GM19023 (cell line): ENCODE measurements around the gene PATZ1.
"Not testable (repeated sequence)": the region's sequence is repeated elsewhere in the genome, so short reads cannot be mapped to it uniquely, and the experiment has no call there.

Experiments
- ATAC-seq: cut with Tn5 transposase; IDR thresholded peaks from one replicate; pipeline ENCODE4 v1.9.1; 2021; ENCODE audit warnings: mild to moderate bottlenecking, moderate library complexity; ENCODE audit not compliant: unreplicated experiment

Gene PATZ1

GRCh38 chr22:31346255-31346732, at the start of gene PATZ1:
PATZ1 (minus strand) TSS chr22:31346346; CDS start chr22:31345602, 744 bp downstream.
- ATAC-seq: peak; percentile 39

DNA sequence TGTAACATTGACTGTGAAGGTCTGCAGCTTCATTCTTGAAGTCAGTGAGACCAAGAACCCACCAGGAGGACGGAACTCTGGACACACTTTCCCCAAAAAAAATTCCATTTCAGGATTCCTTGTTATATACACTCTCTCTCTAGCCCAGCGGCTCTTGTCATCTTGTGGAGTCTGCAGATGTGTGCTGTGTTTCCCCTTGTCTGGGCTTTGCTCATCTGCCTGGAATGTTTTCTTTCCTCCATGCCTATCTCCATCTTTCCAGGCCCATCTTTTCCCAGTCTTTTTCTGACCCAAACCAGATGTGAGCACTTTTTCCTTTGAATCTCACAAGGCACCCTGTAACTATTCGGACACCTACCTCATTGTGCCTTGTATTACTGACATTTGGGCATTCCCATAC, 48.2 kb upstream of the PATZ1 start:
- no peak for ATAC-seq

- no peak for ATAC-seq
Observed at GRCh38 chr22:31393893-31394292, 47.7 kb upstream of the PATZ1 start.

- ATAC-seq: not testable (repeated sequence)
Observed at GRCh38 chr22:31378651-31379050, 32.5 kb upstream of the PATZ1 start.

DNA sequence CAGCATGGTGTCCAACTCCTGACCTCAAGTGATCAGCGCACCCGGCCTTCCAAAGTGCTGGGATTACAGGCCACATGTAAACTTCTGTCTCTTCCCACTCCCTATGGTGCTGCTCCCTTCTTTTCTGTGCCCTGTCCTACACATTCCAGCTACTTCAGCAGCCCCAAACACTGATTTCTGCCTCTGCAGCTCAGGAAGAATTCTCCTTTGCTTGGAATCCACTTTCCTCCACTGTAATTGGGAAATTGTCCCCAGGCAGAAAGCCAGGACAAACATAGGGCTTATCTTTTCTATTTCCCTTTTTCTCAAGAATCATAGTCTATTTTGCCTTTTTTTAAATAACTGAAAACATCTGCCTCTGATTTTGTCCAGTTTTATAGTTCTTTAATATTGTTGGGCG, 32.0 kb upstream of the PATZ1 start:
- no peak for ATAC-seq

DNA sequence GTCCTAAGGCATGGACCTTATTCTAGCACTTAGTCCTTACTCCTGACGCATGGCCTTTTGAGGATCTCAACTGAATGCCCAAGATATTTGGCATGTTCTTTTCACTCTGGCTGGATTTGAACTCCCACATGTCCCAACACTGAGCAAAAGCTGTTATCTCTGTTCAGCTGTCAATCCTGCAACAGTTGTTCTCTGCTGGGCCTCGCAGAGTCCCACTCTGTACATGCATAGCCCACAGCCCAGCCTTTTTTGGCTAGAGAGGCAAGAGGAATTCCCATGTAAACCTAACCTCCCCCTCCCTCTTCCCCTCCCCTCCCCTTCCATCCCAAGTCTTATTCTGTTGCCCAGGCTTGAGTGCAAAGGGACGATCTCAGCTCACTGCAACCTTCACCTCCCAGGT, 31.5 kb upstream of the PATZ1 start:
- ATAC-seq: no peak

DNA sequence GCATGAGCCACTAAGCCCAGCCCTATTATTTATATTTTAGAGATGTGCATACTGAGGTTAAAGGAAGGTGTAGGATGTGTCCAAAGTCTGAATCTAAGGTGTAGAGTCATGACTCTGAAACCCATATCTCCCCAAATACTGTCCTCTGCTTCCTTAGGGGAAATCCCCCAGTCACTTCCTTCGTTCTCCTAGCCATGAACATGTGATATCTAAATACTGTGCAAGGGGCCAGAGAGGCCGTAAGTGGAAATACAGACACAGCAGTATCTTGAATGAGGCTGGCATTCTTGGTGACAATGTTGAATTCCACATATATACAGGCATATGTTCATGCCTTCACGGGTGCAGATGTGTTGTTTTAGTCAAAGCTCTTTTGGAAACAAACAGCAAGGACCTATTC, 21.3 kb upstream of the PATZ1 start:
- no peak for ATAC-seq

GRCh38 chr22:31363885-31364465, 17.8 kb upstream of the PATZ1 start:
- no peak for ATAC-seq

- no peak for ATAC-seq
Observed at GRCh38 chr22:31361743-31362142, 15.6 kb upstream of the PATZ1 start.

GRCh38 chr22:31360029-31360428, 13.9 kb upstream of the PATZ1 start:
- no peak for ATAC-seq

DNA sequence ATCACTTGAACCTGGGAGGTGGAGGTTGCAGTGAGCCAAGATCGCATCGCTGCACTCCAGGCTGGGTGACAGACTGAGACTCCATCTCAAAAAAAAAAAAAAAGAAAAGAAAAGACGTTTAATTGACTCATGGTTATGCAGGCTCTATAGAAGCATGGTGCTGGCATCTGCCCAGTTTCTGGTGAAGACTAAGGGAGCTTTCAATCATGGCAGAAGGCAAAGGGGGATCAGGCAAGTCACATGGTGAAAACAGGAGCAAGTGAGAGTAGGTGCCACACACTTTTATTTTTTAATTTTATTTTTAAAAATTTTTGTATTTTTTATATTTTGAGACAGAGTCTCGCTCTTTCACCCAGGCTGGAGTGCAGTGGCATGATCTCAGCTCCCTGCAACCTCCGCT, 8.4 kb upstream of the PATZ1 start:
- no peak for ATAC-seq

DNA sequence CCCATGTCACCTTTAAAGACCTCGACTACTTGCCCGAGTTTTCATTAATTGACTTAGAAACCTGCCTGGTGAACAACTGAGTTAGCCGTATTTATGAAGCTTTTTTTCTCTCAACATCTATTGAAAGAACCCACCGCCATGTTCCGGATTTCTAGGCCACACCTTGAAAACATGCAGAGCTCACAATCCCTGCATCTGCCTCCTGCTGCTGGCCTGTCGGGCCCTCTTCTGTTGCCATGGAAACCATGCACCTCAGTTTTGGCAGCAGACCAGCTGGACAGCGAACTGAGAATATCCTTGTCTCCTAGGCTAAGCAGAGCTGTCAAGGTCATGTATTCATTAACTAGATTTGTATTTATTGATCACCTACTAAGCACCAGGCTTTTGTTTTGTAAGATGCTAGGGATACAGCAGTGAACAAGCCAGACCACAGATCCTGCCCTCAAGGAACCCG, 4.3 kb upstream of the PATZ1 start:
- ATAC-seq: no peak

GRCh38 chr22:31349960-31350359, 3.8 kb upstream of the PATZ1 start:
- no peak for ATAC-seq

- ATAC-seq: no peak
Observed at GRCh38 chr22:31348766-31349165, 2.6 kb upstream of the PATZ1 start.

- ATAC-seq: not testable (repeated sequence)
Observed at GRCh38 chr22:31348009-31348337, 1.8 kb upstream of the PATZ1 start.

GRCh38 chr22:31347251-31348008, 1.3 kb upstream of the PATZ1 start:
- no peak for ATAC-seq

DNA sequence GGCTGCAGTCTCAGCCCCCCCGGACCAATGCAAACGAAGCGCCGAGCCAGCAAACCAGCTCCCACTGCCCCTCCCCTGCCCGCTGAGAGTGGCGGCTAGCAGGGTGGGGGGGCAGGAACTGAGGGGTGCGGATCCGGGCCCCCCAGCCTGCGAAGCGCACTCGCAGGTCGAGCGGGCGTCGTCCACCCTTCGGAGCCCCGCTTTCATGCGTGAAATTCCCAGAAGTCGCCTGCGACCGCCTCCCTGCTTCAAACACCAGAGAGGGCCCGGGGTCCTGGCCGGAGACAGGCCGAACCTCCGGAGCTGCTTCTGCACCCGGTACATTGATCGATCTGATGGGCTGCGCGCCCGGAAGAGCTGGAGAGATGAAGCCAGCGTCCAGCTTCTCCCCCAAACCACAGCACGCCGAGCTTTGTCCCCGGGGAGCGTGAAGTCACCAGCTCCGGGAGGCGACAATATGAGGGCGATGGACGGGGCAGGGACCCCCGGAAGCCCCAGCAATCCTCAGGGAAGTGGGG, 646 bp upstream of the PATZ1 start:
- ATAC-seq: no peak

DNA sequence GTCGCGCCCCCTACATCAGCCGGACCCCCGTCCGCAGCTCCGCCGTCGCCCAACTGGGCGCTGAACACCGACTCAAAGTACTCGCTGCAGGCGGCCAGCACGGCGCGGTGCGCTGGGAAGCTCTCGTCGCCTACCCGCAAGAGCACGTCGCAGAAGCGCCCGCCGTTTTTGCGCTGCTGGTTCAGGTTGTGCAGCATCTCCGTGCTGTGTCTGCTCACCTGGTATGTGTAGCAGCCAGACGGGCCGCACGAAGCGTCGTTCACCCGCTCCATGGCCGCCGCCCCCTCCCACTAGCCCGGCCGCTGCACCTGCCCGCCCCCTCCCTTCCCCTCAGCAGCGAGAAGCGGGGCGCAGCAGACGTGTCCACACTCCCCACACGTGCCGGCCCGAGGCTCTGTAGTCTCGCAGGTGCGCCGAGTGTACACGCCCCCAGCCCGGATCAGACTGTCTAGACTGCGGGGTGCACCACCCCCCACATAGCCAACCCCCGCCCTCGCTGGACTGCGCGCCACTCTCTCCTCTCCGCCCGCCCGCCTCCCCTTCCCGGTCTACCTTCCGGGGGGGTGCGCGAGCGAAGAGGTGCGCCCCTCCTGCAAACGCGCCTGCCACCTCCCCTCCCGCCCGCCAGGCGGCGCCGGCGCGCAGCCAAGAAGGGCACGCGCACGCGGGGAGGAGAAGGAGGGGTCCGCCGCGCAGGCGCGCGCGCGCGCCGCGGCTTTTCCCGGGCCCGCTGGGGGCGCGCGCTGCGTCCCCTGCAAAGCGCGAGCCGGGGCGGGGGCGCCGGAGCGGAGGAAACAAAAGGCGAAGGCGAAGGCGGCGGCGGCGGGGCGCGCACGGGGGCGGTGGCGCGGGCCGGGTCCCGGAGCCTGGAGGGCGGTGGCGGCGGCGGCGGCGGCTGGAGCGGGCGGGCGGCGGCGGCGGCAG, 553 bp downstream of the PATZ1 start:
- ATAC-seq: peak; percentile 47

GRCh38 chr22:31344578-31345330, 1.4 kb downstream of the PATZ1 start:
- ATAC-seq: no peak

GRCh38 chr22:31344256-31344577, 1.9 kb downstream of the PATZ1 start:
- no peak for ATAC-seq
